ENCODE data around the gene JARID2. TPM values are rescaled to one million over a fixed set of nuclear protein-coding genes. Genes with fewer than 3 reads are reported as not detected.

The JARID2 gene
- total and polyA plus RNA-seq, 9 of the 15 experiments (the other 6 are each of a cell fraction or from before 2014, with no cell fraction given), result 5.0 to 29.0 (median 15.6) TPM

DNA sequence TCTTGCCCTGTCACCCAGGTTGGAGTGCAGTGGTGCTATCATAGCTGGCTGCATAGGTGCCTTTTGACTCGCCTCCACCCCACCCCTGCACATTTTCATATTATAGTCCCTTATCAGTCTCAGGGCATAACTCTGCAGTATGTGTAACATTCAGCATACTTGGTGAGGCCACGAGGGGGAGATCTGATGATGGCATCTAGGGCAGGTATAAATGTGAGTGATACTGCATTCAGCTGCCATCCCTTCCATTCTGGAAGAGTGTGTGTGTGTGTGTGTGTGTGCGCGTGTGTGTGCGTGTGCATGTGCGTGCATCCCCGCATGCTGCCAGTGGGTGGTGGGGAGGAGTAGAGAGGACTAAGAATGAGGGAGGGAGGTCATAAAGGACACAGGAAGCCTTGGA lies 81.4 kb downstream of the JARID2 start (continued):
- TF ChIP-seq, protein P1, sequence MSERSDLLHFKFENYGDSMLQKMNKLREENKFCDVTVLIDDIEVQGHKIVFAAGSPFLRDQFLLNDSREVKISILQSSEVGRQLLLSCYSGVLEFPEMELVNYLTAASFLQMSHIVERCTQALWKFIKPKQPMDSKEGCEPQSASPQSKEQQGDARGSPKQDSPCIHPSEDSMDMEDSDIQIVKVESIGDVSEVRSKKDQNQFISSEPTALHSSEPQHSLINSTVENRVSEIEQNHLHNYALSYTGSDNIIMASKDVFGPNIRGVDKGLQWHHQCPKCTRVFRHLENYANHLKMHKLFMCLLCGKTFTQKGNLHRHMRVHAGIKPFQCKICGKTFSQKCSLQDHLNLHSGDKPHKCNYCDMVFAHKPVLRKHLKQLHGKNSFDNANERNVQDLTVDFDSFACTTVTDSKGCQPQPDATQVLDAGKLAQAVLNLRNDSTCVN (CRISPR knock-in tag; IDR thresholded peaks at IDR 0.05), result 0 out of 2 replicates have a peak, but pooled peaks have one; percentile 24
- TF ChIP-seq DPF2 (IDR thresholded peaks at IDR 0.05), result peak; percentile 83; the same call in 1 of the 2 replicates
- TF ChIP-seq SP1 (CRISPR knock-in tag; IDR thresholded peaks at IDR 0.05), result peak; percentile 52; the same call in 1 of the 2 replicates
- TF ChIP-seq PHF8 (IDR thresholded peaks at IDR 0.05; ENCODE audit: borderline replicate concordance, low read length), result no peak
- TF ChIP-seq, protein P2, sequence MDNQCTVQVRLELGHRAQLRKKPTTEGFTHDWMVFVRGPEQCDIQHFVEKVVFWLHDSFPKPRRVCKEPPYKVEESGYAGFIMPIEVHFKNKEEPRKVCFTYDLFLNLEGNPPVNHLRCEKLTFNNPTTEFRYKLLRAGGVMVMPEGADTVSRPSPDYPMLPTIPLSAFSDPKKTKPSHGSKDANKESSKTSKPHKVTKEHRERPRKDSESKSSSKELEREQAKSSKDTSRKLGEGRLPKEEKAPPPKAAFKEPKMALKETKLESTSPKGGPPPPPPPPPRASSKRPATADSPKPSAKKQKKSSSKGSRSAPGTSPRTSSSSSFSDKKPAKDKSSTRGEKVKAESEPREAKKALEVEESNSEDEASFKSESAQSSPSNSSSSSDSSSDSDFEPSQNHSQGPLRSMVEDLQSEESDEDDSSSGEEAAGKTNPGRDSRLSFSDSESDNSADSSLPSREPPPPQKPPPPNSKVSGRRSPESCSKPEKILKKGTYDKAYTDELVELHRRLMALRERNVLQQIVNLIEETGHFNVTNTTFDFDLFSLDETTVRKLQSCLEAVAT (IDR thresholded peaks at IDR 0.05), result peak in 1 of 2 experiments; percentile 34; a peak in 1 of 4 replicates
- no peak for TF ChIP-seq RFX5 (IDR thresholded peaks at IDR 0.05; ENCODE audit: low read depth, low read length)
- TF ChIP-seq KDM2B (CRISPR knock-in tag; IDR thresholded peaks at IDR 0.05), result no peak
- TF ChIP-seq RFX7 (CRISPR knock-in tag; IDR thresholded peaks at IDR 0.05), result no peak
- TF ChIP-seq, protein P3, sequence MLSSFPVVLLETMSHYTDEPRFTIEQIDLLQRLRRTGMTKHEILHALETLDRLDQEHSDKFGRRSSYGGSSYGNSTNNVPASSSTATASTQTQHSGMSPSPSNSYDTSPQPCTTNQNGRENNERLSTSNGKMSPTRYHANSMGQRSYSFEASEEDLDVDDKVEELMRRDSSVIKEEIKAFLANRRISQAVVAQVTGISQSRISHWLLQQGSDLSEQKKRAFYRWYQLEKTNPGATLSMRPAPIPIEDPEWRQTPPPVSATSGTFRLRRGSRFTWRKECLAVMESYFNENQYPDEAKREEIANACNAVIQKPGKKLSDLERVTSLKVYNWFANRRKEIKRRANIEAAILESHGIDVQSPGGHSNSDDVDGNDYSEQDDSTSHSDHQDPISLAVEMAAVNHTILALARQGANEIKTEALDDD (IDR thresholded peaks at IDR 0.05), result peak; percentile 61; the same call in 1 of the 2 replicates
- TF ChIP-seq MAFG (tag; conservative IDR thresholded peaks at IDR 0.05), result no peak
- TF ChIP-seq KLF1 (tag; IDR thresholded peaks at IDR 0.05), result no peak
- TF ChIP-seq MTA1 (IDR thresholded peaks at IDR 0.05; ENCODE audit: borderline replicate concordance), result 0 out of 2 replicates have a peak, but pooled peaks have one; percentile 46
- TF ChIP-seq CBFA2T3 (IDR thresholded peaks at IDR 0.05), result peak; percentile 56
- 0 out of 2 replicates have a peak, but pooled peaks have one; percentile 13 for TF ChIP-seq EGR1 (conservative IDR thresholded peaks at IDR 0.05)
- peak in 1 of 2 experiments; percentile 47; a peak in 1 of 4 replicates for TF ChIP-seq RCOR1 (IDR thresholded peaks at IDR 0.05; ENCODE audit: borderline replicate concordance in 1 of 2, low read depth in 2 of 2, low read length in 2 of 2)
- 0 out of 2 replicates have a peak, but pooled peaks have one; percentile 13 for TF ChIP-seq CBX5 (IDR thresholded peaks at IDR 0.05; ENCODE audit: borderline replicate concordance, low read depth)
- peak; percentile 52; the same call in 1 of the 2 replicates for TF ChIP-seq HDAC2 (IDR thresholded peaks at IDR 0.05)
- TF ChIP-seq, protein P4, sequence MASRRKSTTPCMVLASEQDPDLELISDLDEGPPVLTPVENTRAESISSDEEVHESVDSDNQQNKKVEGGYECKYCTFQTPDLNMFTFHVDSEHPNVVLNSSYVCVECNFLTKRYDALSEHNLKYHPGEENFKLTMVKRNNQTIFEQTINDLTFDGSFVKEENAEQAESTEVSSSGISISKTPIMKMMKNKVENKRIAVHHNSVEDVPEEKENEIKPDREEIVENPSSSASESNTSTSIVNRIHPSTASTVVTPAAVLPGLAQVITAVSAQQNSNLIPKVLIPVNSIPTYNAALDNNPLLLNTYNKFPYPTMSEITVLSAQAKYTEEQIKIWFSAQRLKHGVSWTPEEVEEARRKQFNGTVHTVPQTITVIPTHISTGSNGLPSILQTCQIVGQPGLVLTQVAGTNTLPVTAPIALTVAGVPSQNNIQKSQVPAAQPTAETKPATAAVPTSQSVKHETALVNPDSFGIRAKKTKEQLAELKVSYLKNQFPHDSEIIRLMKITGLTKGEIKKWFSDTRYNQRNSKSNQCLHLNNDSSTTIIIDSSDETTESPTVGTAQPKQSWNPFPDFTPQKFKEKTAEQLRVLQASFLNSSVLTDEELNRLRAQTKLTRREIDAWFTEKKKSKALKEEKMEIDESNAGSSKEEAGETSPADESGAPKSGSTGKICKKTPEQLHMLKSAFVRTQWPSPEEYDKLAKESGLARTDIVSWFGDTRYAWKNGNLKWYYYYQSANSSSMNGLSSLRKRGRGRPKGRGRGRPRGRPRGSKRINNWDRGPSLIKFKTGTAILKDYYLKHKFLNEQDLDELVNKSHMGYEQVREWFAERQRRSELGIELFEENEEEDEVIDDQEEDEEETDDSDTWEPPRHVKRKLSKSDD (conservative IDR thresholded peaks at IDR 0.05; ENCODE audit: low read length), result no peak
- TF ChIP-seq HDAC1 (IDR thresholded peaks at IDR 0.05), result peak in 1 of 2 experiments; percentile 69; a peak in 2 of 4 replicates
- peak; percentile 79; the same call in 1 of the 2 replicates for TF ChIP-seq LARP7 (IDR thresholded peaks at IDR 0.05)
- peak; percentile 61; the same call in 1 of the 2 replicates for TF ChIP-seq CTBP1 (IDR thresholded peaks at IDR 0.05; ENCODE audit: borderline replicate concordance)
- no peak for TF ChIP-seq GABPB1 (CRISPR knock-in tag; IDR thresholded peaks at IDR 0.05)
- TF ChIP-seq CSDE1 (IDR thresholded peaks at IDR 0.05), result 0 out of 4 replicates have a peak, but pooled peaks of 1 of the 2 experiments have one; percentile 17
- TF ChIP-seq TRIM24 (IDR thresholded peaks at IDR 0.05), result peak in 1 of 2 experiments; percentile 11; a peak in 1 of 4 replicates
- peak; percentile 58; the same call in 1 of the 2 replicates for TF ChIP-seq SMC3 (conservative IDR thresholded peaks at IDR 0.05; ENCODE audit: insufficient read depth, low read depth, low read length)
- 0 out of 2 replicates have a peak, but pooled peaks have one; percentile 58 for TF ChIP-seq ZEB2 (IDR thresholded peaks at IDR 0.05)
- TF ChIP-seq CC2D1A (IDR thresholded peaks at IDR 0.05), result peak; percentile 42; the same call in 1 of the 2 replicates

All from K562 (cell line).